ENCODE data around the gene TUBGCP3.

GRCh38 chr13:112617754-112618375, 29.9 kb upstream of the TUBGCP3 start:
- TF ChIP-seq, protein P1, sequence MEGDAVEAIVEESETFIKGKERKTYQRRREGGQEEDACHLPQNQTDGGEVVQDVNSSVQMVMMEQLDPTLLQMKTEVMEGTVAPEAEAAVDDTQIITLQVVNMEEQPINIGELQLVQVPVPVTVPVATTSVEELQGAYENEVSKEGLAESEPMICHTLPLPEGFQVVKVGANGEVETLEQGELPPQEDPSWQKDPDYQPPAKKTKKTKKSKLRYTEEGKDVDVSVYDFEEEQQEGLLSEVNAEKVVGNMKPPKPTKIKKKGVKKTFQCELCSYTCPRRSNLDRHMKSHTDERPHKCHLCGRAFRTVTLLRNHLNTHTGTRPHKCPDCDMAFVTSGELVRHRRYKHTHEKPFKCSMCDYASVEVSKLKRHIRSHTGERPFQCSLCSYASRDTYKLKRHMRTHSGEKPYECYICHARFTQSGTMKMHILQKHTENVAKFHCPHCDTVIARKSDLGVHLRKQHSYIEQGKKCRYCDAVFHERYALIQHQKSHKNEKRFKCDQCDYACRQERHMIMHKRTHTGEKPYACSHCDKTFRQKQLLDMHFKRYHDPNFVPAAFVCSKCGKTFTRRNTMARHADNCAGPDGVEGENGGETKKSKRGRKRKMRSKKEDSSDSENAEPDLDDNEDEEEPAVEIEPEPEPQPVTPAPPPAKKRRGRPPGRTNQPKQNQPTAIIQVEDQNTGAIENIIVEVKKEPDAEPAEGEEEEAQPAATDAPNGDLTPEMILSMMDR (IDR thresholded peaks at IDR 0.05; ENCODE audit: poor library complexity, severe bottlenecking): no peak
- TF ChIP-seq MXI1 (conservative IDR thresholded peaks at IDR 0.05; ENCODE audit: poor library complexity, severe bottlenecking) (no peak), EZH2 (IDR thresholded peaks at IDR 0.05; ENCODE audit: borderline replicate concordance, insufficient read depth, low read length, poor library complexity, severe bottlenecking) (no peak)
